ENCODE results near the gene PXDN. TPM values are rescaled to one million over a fixed set of nuclear protein-coding genes. Genes with fewer than 3 reads are reported as not detected.

PXDN gene
- total RNA-seq, 1 experiment from 2014 or later: 146 TPM

DNA sequence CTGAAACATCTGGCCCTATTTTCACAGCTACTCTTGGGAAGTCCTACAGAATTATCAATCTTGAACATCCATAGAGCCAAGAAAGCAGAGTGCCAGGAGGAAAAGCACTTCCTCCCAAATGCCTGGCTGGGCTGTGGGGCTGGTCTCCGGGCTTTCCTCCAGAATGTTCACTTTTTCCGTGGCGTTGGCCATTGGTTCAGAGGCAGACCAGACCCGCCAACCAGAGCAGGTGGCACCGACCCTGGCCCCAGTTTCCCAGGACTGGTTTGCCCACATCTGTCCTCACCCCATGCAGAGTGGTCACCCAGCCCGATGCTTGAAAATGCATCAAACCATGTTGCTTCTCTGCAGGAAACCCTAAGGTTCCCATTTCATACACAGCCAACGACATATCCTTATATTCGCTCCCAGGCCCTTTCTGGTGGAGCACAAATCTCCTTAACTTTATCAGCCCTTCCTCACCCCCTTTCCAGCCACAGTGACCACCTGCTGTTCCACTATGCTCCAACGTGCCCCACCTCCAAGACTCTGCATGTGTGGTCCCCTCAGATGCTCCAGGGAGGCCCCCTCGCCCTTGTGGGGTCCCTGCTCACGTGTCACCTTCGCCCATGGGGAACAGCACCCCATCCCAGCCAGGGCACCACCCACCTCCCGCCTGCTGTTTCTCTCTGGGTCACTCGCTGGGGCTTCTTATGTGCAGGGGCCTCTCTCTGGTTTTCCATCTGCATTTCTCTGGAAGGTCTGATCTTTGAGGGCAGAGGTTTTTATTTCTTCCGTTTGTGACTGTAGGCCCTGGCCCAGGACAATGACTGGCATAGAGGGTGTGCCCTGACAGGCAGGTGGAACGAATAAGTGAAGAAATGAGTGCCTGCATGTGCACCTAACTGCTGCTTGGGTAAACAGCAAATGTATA is 92.9 kb downstream of the PXDN start:
- Mint-ChIP-seq H3K27ac (peak overlapping the region; percentile 51; the same call in 1 of the 2 replicates), H3K4me3 (no peak overlapping the region), H3K4me1 (no peaks in the 10 kb centered on the region), H3K27me3 (ENCODE audit: low read depth) (no peaks in the 10 kb centered on the region), H3K9me3 (no peaks in the 10 kb centered on the region), H3K36me3 (peaks cover 55% of the 10 kb centered on the region)
- DNase-seq (ENCODE audit: low spot score): no peak
- no peak for ATAC-seq
- TF ChIP-seq, protein P1, sequence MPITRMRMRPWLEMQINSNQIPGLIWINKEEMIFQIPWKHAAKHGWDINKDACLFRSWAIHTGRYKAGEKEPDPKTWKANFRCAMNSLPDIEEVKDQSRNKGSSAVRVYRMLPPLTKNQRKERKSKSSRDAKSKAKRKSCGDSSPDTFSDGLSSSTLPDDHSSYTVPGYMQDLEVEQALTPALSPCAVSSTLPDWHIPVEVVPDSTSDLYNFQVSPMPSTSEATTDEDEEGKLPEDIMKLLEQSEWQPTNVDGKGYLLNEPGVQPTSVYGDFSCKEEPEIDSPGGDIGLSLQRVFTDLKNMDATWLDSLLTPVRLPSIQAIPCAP (CRISPR knock-in tag; IDR thresholded peaks at IDR 0.05): no peak
- TF ChIP-seq, protein P2, sequence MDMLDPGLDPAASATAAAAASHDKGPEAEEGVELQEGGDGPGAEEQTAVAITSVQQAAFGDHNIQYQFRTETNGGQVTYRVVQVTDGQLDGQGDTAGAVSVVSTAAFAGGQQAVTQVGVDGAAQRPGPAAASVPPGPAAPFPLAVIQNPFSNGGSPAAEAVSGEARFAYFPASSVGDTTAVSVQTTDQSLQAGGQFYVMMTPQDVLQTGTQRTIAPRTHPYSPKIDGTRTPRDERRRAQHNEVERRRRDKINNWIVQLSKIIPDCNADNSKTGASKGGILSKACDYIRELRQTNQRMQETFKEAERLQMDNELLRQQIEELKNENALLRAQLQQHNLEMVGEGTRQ (CRISPR knock-in tag; IDR thresholded peaks at IDR 0.05): no peak
- TF ChIP-seq, protein P3, sequence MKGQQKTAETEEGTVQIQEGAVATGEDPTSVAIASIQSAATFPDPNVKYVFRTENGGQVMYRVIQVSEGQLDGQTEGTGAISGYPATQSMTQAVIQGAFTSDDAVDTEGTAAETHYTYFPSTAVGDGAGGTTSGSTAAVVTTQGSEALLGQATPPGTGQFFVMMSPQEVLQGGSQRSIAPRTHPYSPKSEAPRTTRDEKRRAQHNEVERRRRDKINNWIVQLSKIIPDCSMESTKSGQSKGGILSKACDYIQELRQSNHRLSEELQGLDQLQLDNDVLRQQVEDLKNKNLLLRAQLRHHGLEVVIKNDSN (CRISPR knock-in tag; IDR thresholded peaks at IDR 0.05): no peak
- no peak for TF ChIP-seq ZNF121 (CRISPR knock-in tag; IDR thresholded peaks at IDR 0.05)
- TF ChIP-seq ZNF317 (CRISPR knock-in tag; IDR thresholded peaks at IDR 0.05; ENCODE audit: borderline replicate concordance, low read depth): no peak
- TF ChIP-seq ETV6 (CRISPR knock-in tag; IDR thresholded peaks at IDR 0.05): no peak
- no peak for TF ChIP-seq AFF4 (CRISPR knock-in tag; IDR thresholded peaks at IDR 0.05; ENCODE audit: borderline replicate concordance)
- no peak for TF ChIP-seq KAT7 (CRISPR knock-in tag; IDR thresholded peaks at IDR 0.05; ENCODE audit: borderline replicate concordance)
- no peak for TF ChIP-seq TEAD4 (CRISPR knock-in tag; IDR thresholded peaks at IDR 0.05)
- no peak for TF ChIP-seq GTF2I (CRISPR knock-in tag; conservative IDR thresholded peaks at IDR 0.05)
- TF ChIP-seq NR1H2 (CRISPR knock-in tag; IDR thresholded peaks at IDR 0.05): no peak
- no peak for TF ChIP-seq FOXK1 (CRISPR knock-in tag; IDR thresholded peaks at IDR 0.05)
- TF ChIP-seq RELA (CRISPR knock-in tag; IDR thresholded peaks at IDR 0.05; ENCODE audit: borderline replicate concordance): no peak
- TF ChIP-seq, protein P4, sequence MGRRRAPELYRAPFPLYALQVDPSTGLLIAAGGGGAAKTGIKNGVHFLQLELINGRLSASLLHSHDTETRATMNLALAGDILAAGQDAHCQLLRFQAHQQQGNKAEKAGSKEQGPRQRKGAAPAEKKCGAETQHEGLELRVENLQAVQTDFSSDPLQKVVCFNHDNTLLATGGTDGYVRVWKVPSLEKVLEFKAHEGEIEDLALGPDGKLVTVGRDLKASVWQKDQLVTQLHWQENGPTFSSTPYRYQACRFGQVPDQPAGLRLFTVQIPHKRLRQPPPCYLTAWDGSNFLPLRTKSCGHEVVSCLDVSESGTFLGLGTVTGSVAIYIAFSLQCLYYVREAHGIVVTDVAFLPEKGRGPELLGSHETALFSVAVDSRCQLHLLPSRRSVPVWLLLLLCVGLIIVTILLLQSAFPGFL (CRISPR knock-in tag; IDR thresholded peaks at IDR 0.05; ENCODE audit: borderline replicate concordance): no peak
- ChIA-PET CTCF (interaction anchor here (0.7 kb wide), 1 partner anchor 118 kb away, joined by 3 read pairs; no protein-coding TSS in a partner anchor), POLR2A (no interaction called here)

DNA sequence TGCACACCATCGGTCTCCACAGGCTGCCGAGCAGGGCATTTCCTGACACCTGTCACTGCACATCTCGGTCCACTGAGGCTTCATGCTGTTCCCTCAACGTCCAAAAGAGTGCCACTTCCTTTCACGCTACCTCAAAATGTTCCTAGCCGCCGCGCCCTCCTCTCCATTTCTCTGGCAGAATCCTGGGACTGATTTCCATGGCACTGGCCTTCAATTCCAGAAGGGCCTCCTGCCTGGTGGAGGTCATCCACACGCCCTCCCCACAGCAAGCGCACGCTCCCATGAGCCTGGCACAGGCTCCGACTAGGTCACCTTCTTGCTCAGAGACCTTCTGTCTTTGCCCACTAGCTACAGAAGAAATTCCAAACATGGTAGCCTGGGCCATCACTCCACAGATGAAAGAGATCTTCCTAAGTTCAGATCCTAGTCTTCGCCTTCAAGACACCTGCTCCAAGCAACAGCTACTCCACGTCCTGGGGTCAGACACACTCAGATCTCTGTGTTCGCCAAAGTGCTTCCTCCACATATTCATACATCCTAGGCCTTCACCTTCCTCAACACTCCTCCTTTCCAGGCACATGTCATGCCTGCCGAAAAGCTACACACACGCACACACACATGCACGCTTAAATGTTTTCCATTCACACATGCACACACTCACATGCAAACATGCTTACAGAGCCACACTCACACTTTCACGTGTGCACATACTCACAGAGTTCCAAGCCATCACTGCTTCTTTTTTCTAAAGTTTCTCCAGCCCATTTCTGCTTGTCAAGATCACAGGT is 94.0 kb downstream of the PXDN start:
- CTCF ChIA-PET: no interaction called here
- H3K9me3 Mint-ChIP-seq: no peaks in the 10 kb centered on the region
- peak overlapping the region; percentile 73 for H3K27ac Mint-ChIP-seq
- H3K27me3 Mint-ChIP-seq (ENCODE audit: low read depth): no peaks in the 10 kb centered on the region
- peaks cover 62% of the 10 kb centered on the region for H3K36me3 Mint-ChIP-seq
- POLR2A ChIA-PET: no interaction called here
- ATAC-seq: no peak
- DNase-seq (ENCODE audit: low spot score): no peak
- no peak overlapping the region for H3K4me3 Mint-ChIP-seq
- H3K4me1 Mint-ChIP-seq: peaks cover 7% of the 10 kb centered on the region
- TF ChIP-seq E2F1 (CRISPR knock-in tag; IDR thresholded peaks at IDR 0.05): no peak
- no peak for TF ChIP-seq PRRX2 (CRISPR knock-in tag; IDR thresholded peaks at IDR 0.05)
- no peak for TF ChIP-seq ZNF317 (CRISPR knock-in tag; IDR thresholded peaks at IDR 0.05; ENCODE audit: borderline replicate concordance, low read depth)
- no peak for TF ChIP-seq ZNF423 (CRISPR knock-in tag; IDR thresholded peaks at IDR 0.05)
- TF ChIP-seq, protein P5, sequence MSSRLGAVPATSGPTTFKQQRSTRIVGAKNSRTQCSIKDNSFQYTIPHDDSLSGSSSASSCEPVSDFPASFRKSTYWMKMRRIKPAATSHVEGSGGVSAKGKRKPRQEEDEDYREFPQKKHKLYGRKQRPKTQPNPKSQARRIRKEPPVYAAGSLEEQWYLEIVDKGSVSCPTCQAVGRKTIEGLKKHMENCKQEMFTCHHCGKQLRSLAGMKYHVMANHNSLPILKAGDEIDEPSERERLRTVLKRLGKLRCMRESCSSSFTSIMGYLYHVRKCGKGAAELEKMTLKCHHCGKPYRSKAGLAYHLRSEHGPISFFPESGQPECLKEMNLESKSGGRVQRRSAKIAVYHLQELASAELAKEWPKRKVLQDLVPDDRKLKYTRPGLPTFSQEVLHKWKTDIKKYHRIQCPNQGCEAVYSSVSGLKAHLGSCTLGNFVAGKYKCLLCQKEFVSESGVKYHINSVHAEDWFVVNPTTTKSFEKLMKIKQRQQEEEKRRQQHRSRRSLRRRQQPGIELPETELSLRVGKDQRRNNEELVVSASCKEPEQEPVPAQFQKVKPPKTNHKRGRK (CRISPR knock-in tag; IDR thresholded peaks at IDR 0.05; ENCODE audit: borderline replicate concordance): no peak
- TF ChIP-seq, protein P4 (CRISPR knock-in tag; IDR thresholded peaks at IDR 0.05; ENCODE audit: borderline replicate concordance): no peak
- no peak for TF ChIP-seq SP1 (CRISPR knock-in tag; conservative IDR thresholded peaks at IDR 0.05)
- no peak for TF ChIP-seq ZNF232 (CRISPR knock-in tag; IDR thresholded peaks at IDR 0.05)
